GM13977 (cell line): ENCODE results near the gene SNAP29.
"Not testable (repeated sequence)": the region's sequence is repeated elsewhere in the genome, so short reads cannot be mapped to it uniquely, and the experiment has no call there.

Source experiments
- DNase-seq: peaks from one replicate; pipeline ENCODE4 v3.0.0; 2012; ENCODE audit warnings: low spot score
- in situ Hi-C: fragments of 300-500 bp; cut with MboI; formaldehyde crosslinking; loops from one replicate; pipeline ENCODE4 v1.12.0; 2022; ENCODE audit warnings: low sequenced_read_pairs, low pct_unique_long_range_greater_than_20kb, mixed read lengths, inconsistent platforms; ENCODE audit not compliant: unreplicated experiment
- TF ChIP-seq, protein P1 (sequence below): IDR thresholded peaks from 2 replicates; pipeline ENCODE4 v1.5.1; 2012; ENCODE audit warnings: mild to moderate bottlenecking, control low read depth; ENCODE audit not compliant: insufficient read depth; ENCODE audit errors: extremely low read depth, missing control alignments

The SNAP29 gene

DNA sequence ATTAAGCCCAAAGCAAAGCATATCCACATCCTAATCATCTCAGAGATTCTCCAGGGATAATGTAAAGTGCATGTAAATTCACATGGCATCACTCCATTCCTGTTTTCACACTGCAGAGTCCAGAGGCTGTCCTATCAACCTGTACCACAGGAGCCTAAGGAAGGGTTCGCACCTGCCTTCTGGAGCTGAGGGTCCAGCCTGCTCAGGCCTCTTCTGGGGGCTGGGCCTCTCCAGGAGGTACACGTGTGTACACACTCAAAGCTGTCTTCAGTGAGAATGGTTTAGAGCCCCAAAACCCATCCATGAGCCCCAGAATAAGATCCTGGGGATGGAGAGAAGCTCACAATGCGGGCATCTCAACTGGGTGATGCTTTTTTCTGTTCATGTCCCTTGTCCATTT, 24.1 kb upstream of the SNAP29 start:
- in situ Hi-C loops: no loop called here
- TF ChIP-seq, protein P1, sequence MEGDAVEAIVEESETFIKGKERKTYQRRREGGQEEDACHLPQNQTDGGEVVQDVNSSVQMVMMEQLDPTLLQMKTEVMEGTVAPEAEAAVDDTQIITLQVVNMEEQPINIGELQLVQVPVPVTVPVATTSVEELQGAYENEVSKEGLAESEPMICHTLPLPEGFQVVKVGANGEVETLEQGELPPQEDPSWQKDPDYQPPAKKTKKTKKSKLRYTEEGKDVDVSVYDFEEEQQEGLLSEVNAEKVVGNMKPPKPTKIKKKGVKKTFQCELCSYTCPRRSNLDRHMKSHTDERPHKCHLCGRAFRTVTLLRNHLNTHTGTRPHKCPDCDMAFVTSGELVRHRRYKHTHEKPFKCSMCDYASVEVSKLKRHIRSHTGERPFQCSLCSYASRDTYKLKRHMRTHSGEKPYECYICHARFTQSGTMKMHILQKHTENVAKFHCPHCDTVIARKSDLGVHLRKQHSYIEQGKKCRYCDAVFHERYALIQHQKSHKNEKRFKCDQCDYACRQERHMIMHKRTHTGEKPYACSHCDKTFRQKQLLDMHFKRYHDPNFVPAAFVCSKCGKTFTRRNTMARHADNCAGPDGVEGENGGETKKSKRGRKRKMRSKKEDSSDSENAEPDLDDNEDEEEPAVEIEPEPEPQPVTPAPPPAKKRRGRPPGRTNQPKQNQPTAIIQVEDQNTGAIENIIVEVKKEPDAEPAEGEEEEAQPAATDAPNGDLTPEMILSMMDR: no peak
- DNase-seq: no peak

DNA sequence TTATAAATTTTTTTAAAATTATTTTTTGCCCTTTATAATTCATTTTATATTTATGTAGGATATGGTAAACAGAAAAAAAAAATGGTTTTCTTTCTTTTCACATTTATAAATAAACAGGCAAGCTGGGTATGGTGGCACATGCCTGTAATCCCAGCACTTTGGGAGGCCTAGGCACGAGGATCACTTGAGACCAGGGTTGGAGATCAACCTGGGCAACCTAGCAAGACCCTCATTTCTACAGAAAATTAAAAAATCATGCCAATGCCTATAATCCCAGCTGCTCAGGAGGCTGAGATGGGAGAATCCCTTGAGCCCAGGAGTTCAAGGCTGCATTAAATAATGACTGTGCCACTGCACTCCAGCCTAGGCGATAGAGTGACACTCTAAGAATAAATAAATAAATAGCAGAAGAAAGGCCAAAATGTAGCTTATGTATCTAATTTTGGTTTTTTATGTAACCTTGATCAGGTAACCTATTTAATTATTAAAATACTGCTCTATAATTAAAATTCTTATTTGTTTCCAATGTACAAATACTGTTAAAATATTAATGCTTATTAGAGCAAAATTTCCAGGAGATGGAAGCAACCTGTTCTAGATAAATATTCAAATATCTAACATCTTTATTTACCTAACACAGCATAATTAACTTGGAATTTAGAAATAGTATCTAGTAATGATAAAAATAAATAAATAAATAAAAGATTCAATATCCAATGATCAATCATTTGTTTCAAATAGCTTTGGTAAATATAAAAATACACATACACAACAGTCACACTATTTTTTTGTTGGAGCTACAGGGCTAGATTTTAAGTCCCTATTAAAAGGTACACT, 21.6 kb upstream of the SNAP29 start:
- TF ChIP-seq, protein P1: no peak
- in situ Hi-C loops: no loop called here
- no peak for DNase-seq

DNA sequence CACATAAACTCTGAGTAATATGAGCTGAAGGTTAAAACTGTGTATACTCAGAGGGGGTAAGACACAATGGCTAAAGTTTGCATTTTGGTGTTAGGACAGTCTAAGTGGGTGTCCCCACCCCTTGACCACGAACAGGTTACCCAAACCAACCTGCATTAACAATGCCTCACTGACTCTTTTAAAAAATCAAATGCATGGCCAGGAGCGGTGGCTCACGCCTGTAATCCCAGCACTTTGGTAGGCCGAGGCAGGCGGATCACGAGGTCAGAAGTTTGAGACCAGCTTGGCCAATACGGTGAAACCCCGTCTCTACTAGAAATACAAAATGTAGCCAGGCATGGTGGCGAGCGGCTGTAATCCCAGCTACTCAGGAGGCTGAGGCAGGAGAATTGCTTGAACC, 19.5 kb upstream of the SNAP29 start:
- DNase-seq, in situ Hi-C loops: not testable (repeated sequence)

DNA sequence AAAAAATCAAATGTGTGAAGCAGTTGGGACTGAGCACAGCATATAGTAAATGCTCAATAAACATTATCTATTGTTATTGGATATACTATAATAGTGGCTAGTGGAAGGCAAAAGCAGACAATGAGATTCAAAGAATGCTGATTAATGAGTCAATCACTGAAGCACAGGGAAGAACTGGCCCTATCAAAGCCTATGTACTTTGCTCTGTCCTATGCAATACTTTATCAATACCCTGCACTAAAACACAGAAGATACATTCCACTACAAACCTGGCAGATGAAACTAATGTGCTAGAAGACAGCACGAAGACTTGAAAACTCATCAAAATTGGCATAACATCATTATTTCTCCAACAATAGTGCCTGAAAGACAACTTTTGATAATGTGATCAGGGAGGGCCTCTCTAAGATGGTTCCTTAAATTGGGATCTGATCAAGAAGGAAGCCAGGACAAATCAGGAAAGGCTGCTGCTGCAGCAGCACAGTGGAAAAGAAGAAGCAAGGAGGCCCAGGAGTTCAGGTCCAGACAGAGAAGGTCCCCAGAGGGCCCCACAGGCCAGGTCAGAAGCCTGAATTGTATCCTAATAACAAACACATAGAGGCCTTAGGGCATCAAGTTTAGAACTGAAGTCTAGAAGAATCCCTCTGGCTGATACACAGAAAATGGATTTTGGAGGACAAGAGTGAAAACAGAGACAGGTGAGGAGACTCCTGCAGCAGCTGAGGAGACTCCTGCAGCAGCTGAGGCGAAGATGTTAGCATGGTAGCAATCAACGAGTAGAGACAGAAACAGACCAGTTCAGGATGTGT, 18.8 kb upstream of the SNAP29 start:
- in situ Hi-C loops: no loop called here
- TF ChIP-seq, protein P1: no peak

DNA sequence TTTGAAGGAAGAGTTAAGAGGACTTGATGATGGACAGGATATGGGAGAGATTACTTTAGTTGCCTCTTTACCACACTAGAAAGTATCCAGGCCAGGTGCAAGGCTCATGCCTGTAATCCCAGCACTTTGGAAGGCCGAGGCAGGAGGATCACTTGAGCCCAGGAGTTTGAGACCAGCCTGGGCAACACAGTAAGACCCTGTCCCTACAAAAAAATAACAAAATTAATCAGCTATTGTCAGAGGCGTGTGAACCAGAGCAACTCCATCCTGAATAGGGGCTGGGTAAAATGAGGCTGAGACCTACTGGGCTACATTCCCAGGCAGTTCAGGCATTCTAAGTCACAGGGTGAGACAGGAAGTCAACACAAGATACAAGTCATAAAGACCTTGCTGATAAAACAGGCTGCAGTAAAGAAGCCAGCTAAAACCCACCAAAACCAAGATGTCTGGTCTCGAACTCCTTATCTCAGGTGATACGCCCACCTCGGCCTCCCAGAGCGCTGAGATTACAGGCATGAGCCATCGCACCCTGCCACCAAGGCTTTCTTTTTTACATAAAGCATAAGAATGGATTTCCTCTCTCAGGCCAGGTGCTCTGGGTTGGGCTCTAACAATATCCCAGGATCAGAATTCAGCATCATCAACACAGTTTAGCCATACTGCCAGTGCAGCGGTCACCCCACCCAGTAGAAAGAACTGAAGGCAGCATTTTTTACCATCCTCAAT, 18.0 kb upstream of the SNAP29 start:
- in situ Hi-C loops: no loop called here
- TF ChIP-seq, protein P1: no peak
- no peak for DNase-seq

More for the DNA sequence above, 18.8 kb upstream of the SNAP29 start:
- DNase-seq: no peak

DNA sequence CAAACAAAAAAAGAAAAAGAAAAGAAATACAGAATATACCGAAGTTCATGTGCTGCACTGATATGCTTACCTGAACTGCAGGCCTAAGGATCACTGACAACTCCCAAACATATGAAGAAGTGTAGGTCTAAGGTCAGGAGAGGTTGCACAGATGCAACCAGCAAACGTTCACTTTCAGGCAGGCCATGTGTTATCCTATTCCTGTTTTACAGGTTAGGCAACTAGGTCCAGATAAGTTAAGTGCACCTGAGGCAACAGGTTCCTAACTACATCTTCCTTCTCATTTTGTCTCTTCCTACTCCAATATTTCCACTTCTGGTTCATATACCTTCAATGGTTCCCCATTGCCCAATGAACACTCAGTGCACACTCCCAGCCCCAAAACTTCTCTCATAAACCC, 15.3 kb upstream of the SNAP29 start:
- no peak for DNase-seq
- TF ChIP-seq, protein P1: no peak
- in situ Hi-C loops: no loop called here
